OCI-LY1 (cell line): ENCODE results near the gene PAEP.

Experiments
- CTCF ChIP-seq: fragments of 200-600 bp; sonication (generic), shearing (Covaris generic); IDR thresholded peaks from 2 replicates; pipeline ENCODE4 v1.5.1; 2017; ENCODE audit warnings: mild to moderate bottlenecking, antibody characterized with exemption, low read length, moderate library complexity, mixed read lengths
- EZH2 ChIP-seq: fragments of 200-600 bp; sonication (generic), shearing (Covaris generic); IDR thresholded peaks from 2 replicates; pipeline ENCODE4 v1.8.0; 2017; ENCODE audit warnings: borderline replicate concordance, mixed run types, mild to moderate bottlenecking, antibody characterized with exemption, low read length, moderate library complexity, mixed read lengths

DNA sequence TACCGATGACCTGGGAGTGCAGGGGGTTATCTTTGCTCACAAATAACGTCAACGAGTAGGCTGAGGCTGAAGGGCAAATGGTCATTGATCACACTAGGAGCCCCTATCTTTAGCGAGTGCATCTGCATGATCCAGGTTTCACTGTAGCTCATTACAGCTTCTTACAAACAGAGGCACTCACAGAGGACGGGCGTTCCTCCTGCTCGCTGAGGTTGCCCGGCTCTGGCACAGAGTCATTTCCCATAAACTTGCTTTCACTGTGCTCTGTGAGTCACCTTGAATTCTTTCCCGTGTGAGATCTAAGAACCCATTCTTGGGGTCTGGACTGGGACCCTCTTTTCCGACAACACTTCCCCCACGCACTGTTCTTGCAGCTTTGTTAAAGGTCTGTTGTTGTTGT is 1.9 kb upstream of the PAEP start:
- no peak for TF ChIP-seq CTCF
- no peak for TF ChIP-seq EZH2
